HL-60 (cell line): ENCODE results near the gene KIDINS220.

ENCODE experiments used
- DNase-seq, 2 experiments: peaks; one replicate each; pipeline ENCODE4 v3.0.0-alpha.2; 2010 to 2020; ENCODE audit warnings: low read depth in 1 of 2, low spot score in 1 of 2
- H3K27ac ChIP-seq: fragments of 250-450 bp; sonication (Bioruptor Pico); replicated peaks from 2 replicates; pipeline ENCODE4 v1.5.1; 2020; ENCODE audit warnings: mild to moderate bottlenecking, moderate library complexity
- H3K27me3 ChIP-seq: fragments of 250-450 bp; sonication (Bioruptor Pico); 2 replicates; pipeline ENCODE4 v1.5.1; 2021; ENCODE audit warnings: mild to moderate bottlenecking, moderate library complexity; ENCODE audit not compliant: insufficient read depth, poor library complexity, severe bottlenecking
- H3K4me3 ChIP-seq: replicated peaks from 2 replicates; pipeline ENCODE4 v1.5.1; 2011; ENCODE audit warnings: mild to moderate bottlenecking, control low read depth, low read length; ENCODE audit not compliant: insufficient read depth
- GABPA ChIP-seq: IDR thresholded peaks from 2 replicates; pipeline ENCODE4 v1.6.1; 2012; ENCODE audit warnings: low read depth
- POLR2AphosphoS5 ChIP-seq: IDR thresholded peaks from 2 replicates; pipeline ENCODE4 v1.6.1; 2012; ENCODE audit warnings: low read depth
- SPI1 ChIP-seq: IDR thresholded peaks from 2 replicates; pipeline ENCODE4 v1.6.1; 2012; ENCODE audit warnings: low read depth, mild to moderate bottlenecking, borderline replicate concordance
- TF ChIP-seq, protein P1 (sequence below): IDR thresholded peaks from 2 replicates; pipeline ENCODE4 v1.6.1; 2012; ENCODE audit warnings: low read depth; ENCODE audit not compliant: insufficient replicate concordance
- TF ChIP-seq, protein P2 (sequence below): IDR thresholded peaks from one replicate; pipeline ENCODE4 v1.5.1; 2011; ENCODE audit warnings: low read length, control low read depth, inconsistent platforms; ENCODE audit not compliant: insufficient read depth

The KIDINS220 gene

DNA sequence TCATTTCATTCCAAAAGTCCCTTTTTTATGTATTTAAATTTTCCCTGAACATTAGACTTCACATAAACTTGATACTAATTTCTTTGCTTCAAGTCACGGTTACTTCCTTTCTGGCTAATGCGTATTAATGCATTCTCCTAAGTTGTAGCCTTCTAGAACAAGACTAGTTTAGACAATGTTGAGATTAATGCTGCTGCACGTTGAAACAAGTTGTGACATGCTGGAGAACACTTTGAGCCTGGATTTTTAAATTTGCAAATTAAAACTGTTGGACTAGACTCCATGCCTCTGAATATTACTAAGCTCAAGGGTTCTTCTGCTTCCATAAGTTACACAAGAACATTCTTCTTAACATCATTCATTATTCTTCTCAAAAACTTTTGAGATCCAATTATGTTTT is 126.5 kb downstream of the KIDINS220 start:
- TF ChIP-seq POLR2AphosphoS5 = no peak
- TF ChIP-seq, protein P1, sequence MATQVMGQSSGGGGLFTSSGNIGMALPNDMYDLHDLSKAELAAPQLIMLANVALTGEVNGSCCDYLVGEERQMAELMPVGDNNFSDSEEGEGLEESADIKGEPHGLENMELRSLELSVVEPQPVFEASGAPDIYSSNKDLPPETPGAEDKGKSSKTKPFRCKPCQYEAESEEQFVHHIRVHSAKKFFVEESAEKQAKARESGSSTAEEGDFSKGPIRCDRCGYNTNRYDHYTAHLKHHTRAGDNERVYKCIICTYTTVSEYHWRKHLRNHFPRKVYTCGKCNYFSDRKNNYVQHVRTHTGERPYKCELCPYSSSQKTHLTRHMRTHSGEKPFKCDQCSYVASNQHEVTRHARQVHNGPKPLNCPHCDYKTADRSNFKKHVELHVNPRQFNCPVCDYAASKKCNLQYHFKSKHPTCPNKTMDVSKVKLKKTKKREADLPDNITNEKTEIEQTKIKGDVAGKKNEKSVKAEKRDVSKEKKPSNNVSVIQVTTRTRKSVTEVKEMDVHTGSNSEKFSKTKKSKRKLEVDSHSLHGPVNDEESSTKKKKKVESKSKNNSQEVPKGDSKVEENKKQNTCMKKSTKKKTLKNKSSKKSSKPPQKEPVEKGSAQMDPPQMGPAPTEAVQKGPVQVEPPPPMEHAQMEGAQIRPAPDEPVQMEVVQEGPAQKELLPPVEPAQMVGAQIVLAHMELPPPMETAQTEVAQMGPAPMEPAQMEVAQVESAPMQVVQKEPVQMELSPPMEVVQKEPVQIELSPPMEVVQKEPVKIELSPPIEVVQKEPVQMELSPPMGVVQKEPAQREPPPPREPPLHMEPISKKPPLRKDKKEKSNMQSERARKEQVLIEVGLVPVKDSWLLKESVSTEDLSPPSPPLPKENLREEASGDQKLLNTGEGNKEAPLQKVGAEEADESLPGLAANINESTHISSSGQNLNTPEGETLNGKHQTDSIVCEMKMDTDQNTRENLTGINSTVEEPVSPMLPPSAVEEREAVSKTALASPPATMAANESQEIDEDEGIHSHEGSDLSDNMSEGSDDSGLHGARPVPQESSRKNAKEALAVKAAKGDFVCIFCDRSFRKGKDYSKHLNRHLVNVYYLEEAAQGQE = no peak
- no peak for TF ChIP-seq GABPA
- TF ChIP-seq, protein P2, sequence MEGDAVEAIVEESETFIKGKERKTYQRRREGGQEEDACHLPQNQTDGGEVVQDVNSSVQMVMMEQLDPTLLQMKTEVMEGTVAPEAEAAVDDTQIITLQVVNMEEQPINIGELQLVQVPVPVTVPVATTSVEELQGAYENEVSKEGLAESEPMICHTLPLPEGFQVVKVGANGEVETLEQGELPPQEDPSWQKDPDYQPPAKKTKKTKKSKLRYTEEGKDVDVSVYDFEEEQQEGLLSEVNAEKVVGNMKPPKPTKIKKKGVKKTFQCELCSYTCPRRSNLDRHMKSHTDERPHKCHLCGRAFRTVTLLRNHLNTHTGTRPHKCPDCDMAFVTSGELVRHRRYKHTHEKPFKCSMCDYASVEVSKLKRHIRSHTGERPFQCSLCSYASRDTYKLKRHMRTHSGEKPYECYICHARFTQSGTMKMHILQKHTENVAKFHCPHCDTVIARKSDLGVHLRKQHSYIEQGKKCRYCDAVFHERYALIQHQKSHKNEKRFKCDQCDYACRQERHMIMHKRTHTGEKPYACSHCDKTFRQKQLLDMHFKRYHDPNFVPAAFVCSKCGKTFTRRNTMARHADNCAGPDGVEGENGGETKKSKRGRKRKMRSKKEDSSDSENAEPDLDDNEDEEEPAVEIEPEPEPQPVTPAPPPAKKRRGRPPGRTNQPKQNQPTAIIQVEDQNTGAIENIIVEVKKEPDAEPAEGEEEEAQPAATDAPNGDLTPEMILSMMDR = no peak
- TF ChIP-seq SPI1 = no peak
- DNase-seq = no peak
- no peak overlapping the region for H3K4me3 ChIP-seq
- no peaks in the 10 kb centered on the region for H3K27me3 ChIP-seq
- no peak overlapping the region for H3K27ac ChIP-seq

DNA sequence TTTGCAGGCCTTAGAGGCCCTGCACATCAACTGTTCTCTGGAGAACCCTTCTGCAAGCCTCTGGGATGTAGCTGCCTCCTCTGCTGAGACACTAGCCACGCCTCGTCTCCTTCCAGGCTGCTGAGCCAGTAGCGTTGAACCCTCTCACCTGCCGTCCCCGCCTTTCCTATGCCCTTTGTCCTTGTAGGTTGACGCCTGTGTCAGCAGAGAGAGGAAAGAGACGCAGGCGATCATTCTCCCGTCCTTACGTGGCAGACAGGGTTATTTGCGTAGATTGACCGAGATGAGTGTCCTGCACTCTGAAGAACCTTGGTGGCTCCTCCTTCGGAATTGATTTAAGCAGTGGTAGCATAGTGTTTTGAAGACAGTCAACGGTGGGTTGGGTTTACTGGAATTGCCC is 127.8 kb downstream of the KIDINS220 start:
- H3K4me3 ChIP-seq = no peak overlapping the region
- TF ChIP-seq, protein P2 = no peak
- TF ChIP-seq GABPA (no peak), POLR2AphosphoS5 (no peak), SPI1 (no peak)
- TF ChIP-seq, protein P1 = no peak
- H3K27me3 ChIP-seq = no peaks in the 10 kb centered on the region
- DNase-seq = no peak
- no peak overlapping the region for H3K27ac ChIP-seq

DNA sequence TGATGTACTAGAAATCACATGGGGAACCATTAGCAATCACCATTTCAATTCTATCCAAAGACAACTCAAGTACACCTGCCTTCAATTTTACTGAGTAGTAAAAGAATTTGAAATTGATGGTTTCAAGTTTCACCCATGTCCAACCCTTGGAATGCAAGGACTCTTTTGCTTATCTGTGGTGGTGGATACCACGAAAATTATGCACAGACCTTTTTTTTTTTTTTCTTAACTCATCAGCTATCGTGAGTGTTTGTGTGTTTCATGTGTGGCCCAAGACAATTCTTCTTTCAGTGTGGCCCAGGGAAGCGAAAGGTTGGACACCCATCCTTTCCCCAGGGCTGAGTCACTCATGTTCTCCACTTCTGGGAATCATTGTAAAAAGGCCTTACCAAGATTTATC is 132.5 kb downstream of the KIDINS220 start:
- no peak overlapping the region for H3K4me3 ChIP-seq
- TF ChIP-seq GABPA = no peak
- TF ChIP-seq, protein P1 = no peak
- TF ChIP-seq, protein P2 = no peak
- no peaks in the 10 kb centered on the region for H3K27me3 ChIP-seq
- no peak for DNase-seq
- no peak overlapping the region for H3K27ac ChIP-seq
